ENCODE results near the gene SLX9. TPM values are rescaled to one million over a fixed set of nuclear protein-coding genes. Genes with fewer than 3 reads are reported as not detected.

The SLX9 gene
- total RNA-seq, 1 donor from 2014 or later, result 72.6 TPM

DNA sequence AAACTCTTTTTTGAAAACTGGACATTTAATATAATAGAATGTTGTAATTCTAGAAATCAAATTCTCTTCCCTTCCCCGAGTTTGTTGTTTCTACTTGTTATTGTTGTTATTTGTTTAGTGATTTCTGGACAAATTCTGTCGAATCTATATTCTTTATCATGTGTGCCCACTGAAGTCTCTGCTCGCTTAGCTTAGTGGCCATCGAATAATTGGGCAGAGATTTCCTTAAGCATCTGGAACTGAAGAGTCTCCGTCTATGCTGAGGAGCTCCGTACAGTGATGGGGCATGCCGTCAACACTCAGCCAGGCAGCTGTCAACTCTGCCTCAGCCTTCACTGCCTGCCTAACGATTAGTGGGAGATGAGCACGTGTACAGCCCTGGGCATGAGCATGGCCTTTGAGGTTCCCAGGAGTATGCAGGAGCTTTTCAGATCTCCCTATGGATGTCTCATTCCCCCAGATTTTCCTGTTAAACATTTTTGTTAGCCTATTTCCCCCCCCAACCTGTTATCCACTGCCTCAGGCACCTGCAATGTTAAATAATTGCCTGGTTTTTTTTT is 66.8 kb downstream of the SLX9 start:
- H3K9me3 Mint-ChIP-seq, result no peaks in the 10 kb centered on the region
- H3K36me3 Mint-ChIP-seq (ENCODE audit: low read depth), result no peaks in the 10 kb centered on the region
- peaks cover 4% of the 10 kb centered on the region for H3K4me1 Mint-ChIP-seq (ENCODE audit: low read depth)
- no peak overlapping the region for H3K4me3 Mint-ChIP-seq (ENCODE audit: low read depth)
- H3K27me3 Mint-ChIP-seq (ENCODE audit: low read depth), result peaks cover 48% of the 10 kb centered on the region
- H3K27ac Mint-ChIP-seq, result no peak overlapping the region
- DNase-seq (ENCODE audit: low spot score), result no peak
- intact Hi-C loops (cut with micrococcal nuclease), result no loop called here

DNA sequence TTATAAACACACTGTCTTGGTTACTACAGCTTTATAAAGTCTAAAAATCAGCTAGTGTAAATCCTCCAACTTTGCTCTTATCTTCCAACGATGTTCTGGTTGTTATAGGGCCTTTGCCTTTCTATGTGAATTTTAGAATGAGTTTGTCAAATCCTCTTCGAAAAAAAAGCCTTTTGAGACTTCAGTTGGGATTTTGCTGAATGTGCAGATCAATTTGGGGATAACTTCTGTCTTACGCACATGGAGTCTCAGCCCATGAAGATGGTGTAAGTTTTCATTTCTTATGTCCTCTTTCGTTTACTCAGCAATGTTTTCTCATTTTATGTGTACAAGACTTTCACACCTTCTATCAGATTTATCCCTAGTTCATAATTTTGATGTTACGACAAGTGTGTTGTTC is 69.8 kb downstream of the SLX9 start:
- peaks cover 50% of the 10 kb centered on the region for H3K27me3 Mint-ChIP-seq (ENCODE audit: low read depth)
- intact Hi-C loops (cut with micrococcal nuclease), result no loop called here
- H3K4me1 Mint-ChIP-seq (ENCODE audit: low read depth), result peaks cover 4% of the 10 kb centered on the region
- DNase-seq (ENCODE audit: low spot score), result no peak
- H3K4me3 Mint-ChIP-seq (ENCODE audit: low read depth), result no peak overlapping the region
- H3K36me3 Mint-ChIP-seq (ENCODE audit: low read depth), result no peaks in the 10 kb centered on the region
- H3K9me3 Mint-ChIP-seq, result no peaks in the 10 kb centered on the region
- H3K27ac Mint-ChIP-seq, result no peak overlapping the region

DNA sequence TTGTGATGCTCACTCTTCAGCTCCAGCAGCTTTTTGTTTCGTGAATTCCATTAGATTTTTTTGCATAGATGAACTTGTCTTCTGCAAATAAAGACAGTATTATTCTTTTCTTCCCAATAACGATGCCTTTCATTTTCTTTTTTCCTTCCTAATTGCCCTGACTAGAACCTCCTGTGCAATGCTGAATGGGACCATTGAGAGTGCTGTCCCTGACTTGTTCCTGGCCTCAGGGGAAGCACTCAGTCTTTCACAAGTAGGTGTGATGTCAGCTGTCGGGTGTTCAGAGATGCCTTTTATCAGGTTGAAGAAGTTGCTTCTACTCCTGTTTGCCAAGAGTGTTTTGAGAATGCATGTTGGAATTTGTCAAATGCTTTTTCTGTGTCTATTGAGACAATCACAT is 70.3 kb downstream of the SLX9 start:
- no peaks in the 10 kb centered on the region for H3K9me3 Mint-ChIP-seq
- H3K27me3 Mint-ChIP-seq (ENCODE audit: low read depth), result peaks cover 53% of the 10 kb centered on the region
- no peak overlapping the region for H3K27ac Mint-ChIP-seq
- peaks cover under 1% of the 10 kb centered on the region for H3K4me1 Mint-ChIP-seq (ENCODE audit: low read depth)
- no peak for DNase-seq (ENCODE audit: low spot score)
- no peaks in the 10 kb centered on the region for H3K36me3 Mint-ChIP-seq (ENCODE audit: low read depth)
- intact Hi-C loops (cut with micrococcal nuclease), result no loop called here
- no peak overlapping the region for H3K4me3 Mint-ChIP-seq (ENCODE audit: low read depth)

DNA sequence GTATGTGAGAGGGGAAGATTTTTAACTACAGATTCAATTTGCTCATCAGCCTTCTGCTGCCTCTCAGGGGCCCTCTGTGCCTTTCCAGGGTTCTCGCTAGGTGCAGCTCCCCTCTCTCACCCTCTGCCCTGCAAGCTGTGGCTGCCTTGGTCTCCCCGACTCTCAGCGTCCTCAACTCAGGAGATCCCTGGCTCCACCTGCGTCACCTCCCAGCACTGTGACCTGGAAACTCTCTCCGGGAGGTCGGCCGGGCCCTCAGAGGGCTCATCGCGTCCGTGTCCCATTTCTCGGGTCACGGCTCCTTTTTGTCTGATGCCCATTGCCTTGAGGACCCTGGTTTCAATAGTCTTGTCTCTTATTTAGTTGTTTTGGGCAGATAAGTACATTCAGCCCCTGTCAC is 71.0 kb downstream of the SLX9 start:
- Mint-ChIP-seq H3K9me3 (no peaks in the 10 kb centered on the region), H3K36me3 (ENCODE audit: low read depth) (no peaks in the 10 kb centered on the region), H3K27me3 (ENCODE audit: low read depth) (peaks cover 53% of the 10 kb centered on the region), H3K4me3 (ENCODE audit: low read depth) (no peak overlapping the region), H3K4me1 (ENCODE audit: low read depth) (no peaks in the 10 kb centered on the region), H3K27ac (no peak overlapping the region)
- intact Hi-C loops (cut with micrococcal nuclease), result no loop called here
- no peak for DNase-seq (ENCODE audit: low spot score)

DNA sequence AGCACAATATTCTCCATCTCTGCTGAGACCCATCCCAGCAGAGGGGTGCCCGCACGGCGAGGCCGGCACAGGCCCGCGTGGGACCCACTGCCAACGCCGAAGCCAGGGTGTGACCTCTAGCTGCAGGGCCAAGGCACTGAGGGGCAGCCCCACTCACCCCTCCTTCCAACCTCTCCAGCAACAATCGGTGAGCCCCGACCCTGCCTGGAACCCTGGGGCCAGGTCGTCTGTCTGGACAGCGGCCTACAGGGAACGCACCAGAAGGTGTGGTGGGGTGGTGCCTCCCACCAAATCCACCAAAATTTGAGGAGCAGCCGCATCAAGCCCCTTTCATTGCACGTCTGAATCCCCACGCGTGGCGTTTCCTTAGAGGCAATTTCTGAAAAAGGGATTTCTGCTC is 71.6 kb downstream of the SLX9 start:
- Mint-ChIP-seq H3K27me3 (ENCODE audit: low read depth) (peaks cover 56% of the 10 kb centered on the region), H3K4me1 (ENCODE audit: low read depth) (no peaks in the 10 kb centered on the region), H3K4me3 (ENCODE audit: low read depth) (no peak overlapping the region), H3K9me3 (no peaks in the 10 kb centered on the region), H3K27ac (no peak overlapping the region), H3K36me3 (ENCODE audit: low read depth) (no peaks in the 10 kb centered on the region)
- DNase-seq (ENCODE audit: low spot score), result no peak
- intact Hi-C loops (cut with micrococcal nuclease), result no loop called here

DNA sequence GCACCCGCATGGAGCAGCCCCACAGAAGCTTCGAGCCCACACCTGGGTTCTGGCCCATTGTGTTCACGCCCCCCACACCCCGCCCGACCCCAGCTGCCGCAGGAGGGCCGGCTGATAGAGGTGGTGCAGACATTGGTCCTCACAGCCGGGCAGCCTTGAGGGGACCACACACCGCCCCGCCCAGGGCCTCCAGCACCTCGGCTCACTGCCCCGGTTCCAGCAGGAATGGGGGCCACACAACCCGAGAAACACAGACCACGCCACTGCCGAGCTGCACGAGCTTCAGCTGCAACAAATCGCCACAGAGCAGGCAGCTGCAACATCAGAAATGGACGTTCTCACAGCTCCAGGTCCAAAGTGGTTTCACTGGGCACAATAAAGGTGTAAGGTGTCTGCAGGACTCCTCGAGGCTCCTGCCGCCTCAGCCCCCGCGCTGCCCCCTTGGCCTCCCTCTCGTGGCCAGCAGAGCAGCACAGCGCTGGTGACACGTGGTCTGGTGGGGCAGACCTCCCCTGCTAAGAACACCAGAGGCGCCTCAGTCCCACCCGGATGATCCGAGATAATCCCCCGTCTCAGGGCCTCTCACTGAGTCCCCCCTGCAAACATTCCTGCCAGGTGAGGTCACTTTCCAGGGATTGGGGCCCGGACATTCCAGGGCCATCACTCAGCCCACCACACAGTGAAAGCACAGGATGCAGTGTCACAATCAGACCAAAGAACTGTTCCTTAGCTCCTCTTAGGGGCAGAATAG is 72.3 kb downstream of the SLX9 start:
- H3K4me3 Mint-ChIP-seq (ENCODE audit: low read depth), result no peak overlapping the region
- H3K4me1 Mint-ChIP-seq (ENCODE audit: low read depth), result no peaks in the 10 kb centered on the region
- H3K9me3 Mint-ChIP-seq, result no peaks in the 10 kb centered on the region
- H3K27me3 Mint-ChIP-seq (ENCODE audit: low read depth), result peaks cover 55% of the 10 kb centered on the region
- DNase-seq (ENCODE audit: low spot score), result no peak
- no peaks in the 10 kb centered on the region for H3K36me3 Mint-ChIP-seq (ENCODE audit: low read depth)
- H3K27ac Mint-ChIP-seq, result no peak overlapping the region
- intact Hi-C loops (cut with micrococcal nuclease), result no loop called here

DNA sequence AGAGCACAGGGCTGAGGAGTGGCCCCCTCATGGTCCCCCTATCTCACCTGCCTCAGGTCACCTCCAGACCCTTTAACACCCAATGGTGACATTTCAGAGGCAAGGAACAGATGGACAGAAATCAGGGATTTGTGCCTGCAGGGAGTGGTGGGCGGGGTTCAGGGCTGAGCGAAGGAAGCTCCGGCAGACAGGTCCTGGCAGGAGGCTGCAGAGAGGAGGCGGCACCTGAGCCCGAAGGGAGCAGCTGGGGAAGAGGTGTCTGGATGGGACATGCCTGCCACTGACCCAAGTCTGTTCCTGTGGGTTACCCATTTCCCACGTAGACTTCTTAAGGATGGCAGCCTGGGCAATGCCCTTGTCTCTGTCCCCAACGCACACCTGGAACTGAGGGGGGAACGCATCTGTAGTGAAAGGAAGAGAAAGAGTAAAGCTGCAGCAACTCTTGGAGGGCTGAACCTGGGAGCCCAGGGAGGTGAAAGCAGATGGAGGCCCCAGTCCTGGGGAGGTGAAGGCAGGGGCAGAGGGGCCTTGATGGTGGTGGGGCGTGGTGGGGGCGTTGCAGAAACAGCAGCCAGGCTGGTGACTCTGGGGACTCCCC is 72.9 kb downstream of the SLX9 start:
- Mint-ChIP-seq H3K4me1 (ENCODE audit: low read depth) (peaks cover 3% of the 10 kb centered on the region), H3K9me3 (no peaks in the 10 kb centered on the region), H3K27me3 (ENCODE audit: low read depth) (peaks cover 56% of the 10 kb centered on the region), H3K36me3 (ENCODE audit: low read depth) (no peaks in the 10 kb centered on the region), H3K4me3 (ENCODE audit: low read depth) (no peak overlapping the region), H3K27ac (no peak overlapping the region)
- no peak for DNase-seq (ENCODE audit: low spot score)
- intact Hi-C loops (cut with micrococcal nuclease), result no loop called here

DNA sequence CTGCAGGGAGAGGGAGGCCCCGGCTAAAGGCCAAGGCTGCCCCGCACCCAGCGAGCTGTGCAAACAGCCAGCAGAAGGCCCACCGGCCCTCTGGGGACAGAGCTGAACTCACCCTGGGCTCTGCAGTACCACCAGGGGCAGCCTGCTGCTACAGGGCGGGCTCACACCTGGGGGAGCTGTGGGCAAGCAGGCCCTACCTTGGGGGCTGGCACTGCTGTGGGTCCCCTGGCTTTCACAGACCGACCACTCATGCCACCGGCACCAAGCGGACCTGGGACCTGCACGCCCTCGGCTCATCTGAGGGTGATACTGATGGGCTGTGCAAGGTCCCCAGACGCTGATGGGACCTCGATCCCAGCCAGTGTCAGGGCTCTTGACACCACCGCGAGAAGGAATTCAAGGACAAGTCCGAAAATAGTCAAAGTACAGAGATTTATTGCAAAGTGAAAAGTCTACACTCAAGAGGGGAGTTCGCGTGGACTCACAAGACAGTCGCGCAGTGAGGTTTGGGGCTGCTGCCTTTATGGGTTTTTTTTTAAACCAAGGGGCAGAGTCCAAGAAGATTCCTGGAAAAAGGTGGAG is 73.5 kb downstream of the SLX9 start:
- Mint-ChIP-seq H3K27me3 (ENCODE audit: low read depth) (peaks cover 57% of the 10 kb centered on the region), H3K36me3 (ENCODE audit: low read depth) (no peaks in the 10 kb centered on the region), H3K4me3 (ENCODE audit: low read depth) (no peak overlapping the region), H3K27ac (no peak overlapping the region), H3K4me1 (ENCODE audit: low read depth) (peaks cover 6% of the 10 kb centered on the region), H3K9me3 (no peaks in the 10 kb centered on the region)
- DNase-seq (ENCODE audit: low spot score), result no peak
- intact Hi-C loops (cut with micrococcal nuclease), result no loop called here

DNA sequence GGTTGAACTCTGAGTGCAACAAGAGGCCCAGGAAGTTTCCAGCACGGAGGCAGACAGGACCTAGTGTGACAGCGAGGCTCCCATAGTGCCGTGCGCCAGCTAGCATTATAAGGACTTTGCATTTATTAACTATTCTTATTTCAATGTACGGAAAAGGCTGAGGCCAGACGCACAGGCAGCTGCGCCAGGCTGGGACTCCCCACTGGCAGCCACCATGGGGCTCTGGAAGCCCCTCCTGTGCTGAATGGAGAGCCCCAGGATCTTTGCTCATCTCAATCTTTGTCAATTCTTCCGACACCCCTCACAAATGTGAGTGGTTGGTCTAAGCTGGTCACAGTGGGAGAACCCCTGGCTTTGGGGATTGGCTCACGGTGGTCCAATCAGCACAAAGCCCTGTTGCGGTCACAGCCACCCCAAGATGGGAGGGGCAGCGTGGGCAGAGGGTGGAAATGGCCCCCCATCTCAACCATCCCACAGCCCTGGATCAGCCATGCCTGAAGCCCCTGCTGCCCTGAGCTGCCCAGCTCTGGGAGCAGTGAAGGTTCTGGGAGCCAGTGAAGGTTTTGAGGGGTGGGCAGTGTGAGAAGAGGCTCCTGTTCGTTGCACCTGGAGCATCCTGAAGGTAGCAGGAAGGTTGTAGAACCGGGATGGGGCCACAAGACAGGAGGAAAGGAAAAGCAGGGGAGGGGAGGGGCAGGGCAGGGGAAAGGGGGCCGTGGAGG is 75.1 kb downstream of the SLX9 start:
- no peak overlapping the region for H3K27ac Mint-ChIP-seq
- no peak overlapping the region for H3K4me3 Mint-ChIP-seq (ENCODE audit: low read depth)
- no peak for DNase-seq (ENCODE audit: low spot score)
- no peaks in the 10 kb centered on the region for H3K36me3 Mint-ChIP-seq (ENCODE audit: low read depth)
- no peaks in the 10 kb centered on the region for H3K9me3 Mint-ChIP-seq
- peaks cover 50% of the 10 kb centered on the region for H3K27me3 Mint-ChIP-seq (ENCODE audit: low read depth)
- peaks cover 6% of the 10 kb centered on the region for H3K4me1 Mint-ChIP-seq (ENCODE audit: low read depth)
- intact Hi-C loops (cut with micrococcal nuclease), result no loop called here

DNA sequence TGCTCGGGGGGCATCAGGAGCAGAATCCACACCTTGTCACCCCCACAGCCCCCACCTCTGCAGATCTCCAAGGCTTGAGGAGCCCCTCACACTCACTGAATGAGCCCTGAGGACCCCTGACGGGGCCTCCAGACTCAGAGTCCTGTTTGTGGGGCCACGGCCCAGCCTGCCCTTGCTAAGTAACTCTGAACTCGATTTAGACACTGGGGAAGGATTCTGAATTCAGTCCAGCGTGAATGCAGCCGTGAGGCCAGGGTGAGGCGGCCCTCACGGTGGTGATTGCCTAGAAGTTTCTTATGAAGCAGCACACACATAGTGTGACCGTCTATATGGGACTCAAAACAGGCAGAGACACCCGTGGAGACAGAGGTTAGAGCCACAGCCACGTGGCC is 75.6 kb downstream of the SLX9 start:
- no peak overlapping the region for H3K27ac Mint-ChIP-seq
- H3K27me3 Mint-ChIP-seq (ENCODE audit: low read depth), result peaks cover 46% of the 10 kb centered on the region
- intact Hi-C loops (cut with micrococcal nuclease), result no loop called here
- H3K36me3 Mint-ChIP-seq (ENCODE audit: low read depth), result no peaks in the 10 kb centered on the region
- H3K9me3 Mint-ChIP-seq, result no peaks in the 10 kb centered on the region
- H3K4me3 Mint-ChIP-seq (ENCODE audit: low read depth), result no peak overlapping the region
- no peak for DNase-seq (ENCODE audit: low spot score)
- H3K4me1 Mint-ChIP-seq (ENCODE audit: low read depth), result peaks cover 6% of the 10 kb centered on the region

DNA sequence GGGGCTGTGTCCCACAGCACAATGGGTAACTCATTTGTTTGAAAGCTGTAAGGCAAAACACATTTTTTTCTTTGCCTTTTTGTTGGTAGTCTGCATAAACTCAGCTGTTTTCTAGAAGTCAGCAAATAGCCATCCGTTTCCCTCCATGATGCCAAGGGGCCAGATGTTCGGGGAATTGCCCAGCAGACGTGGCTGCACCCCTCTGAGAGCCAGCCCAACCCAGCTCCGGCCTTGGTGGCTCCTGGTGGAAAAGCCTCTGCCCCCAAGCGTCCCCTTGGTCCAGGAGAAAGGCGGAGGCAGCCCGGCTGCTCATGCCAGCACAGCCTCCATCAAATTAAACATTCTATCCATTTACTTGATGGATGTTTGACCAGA is 76.2 kb downstream of the SLX9 start:
- no peak overlapping the region for H3K27ac Mint-ChIP-seq
- H3K9me3 Mint-ChIP-seq, result no peaks in the 10 kb centered on the region
- no peak for DNase-seq (ENCODE audit: low spot score)
- no peaks in the 10 kb centered on the region for H3K36me3 Mint-ChIP-seq (ENCODE audit: low read depth)
- H3K27me3 Mint-ChIP-seq (ENCODE audit: low read depth), result peaks cover 43% of the 10 kb centered on the region
- peaks cover 6% of the 10 kb centered on the region for H3K4me1 Mint-ChIP-seq (ENCODE audit: low read depth)
- H3K4me3 Mint-ChIP-seq (ENCODE audit: low read depth), result no peak overlapping the region
- intact Hi-C loops (cut with micrococcal nuclease), result no loop called here

DNA sequence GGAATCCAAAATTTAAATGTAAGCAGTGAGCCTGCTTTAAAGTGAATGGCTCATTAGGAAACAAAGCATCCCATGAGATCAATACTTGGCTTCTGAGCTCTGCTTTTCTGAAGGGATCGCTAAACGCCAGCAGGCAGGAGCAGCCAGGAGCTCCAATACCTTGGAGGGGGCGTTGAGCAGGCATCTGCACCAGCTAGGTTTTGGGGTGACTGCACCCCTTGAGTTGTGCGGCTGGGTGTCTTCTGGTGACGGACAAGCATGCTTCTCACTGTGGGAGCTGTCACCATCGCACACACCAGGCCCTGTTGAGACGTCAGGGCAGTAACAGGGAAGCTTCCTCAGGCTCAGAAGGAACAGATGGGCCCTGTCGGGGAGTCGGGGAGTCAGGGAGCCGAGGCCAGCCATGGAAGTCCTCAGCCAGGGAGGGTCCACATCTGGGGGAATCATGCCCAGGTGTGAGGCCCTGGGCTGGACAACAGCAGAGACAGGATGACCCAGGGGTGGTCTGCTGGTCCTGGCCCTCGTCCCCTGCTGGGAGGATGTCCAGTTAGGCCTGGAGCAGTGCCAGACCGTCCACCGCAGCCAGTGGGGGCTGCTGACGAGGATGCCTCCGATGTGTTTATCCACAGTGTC is 76.7 kb downstream of the SLX9 start:
- DNase-seq (ENCODE audit: low spot score), result no peak
- intact Hi-C loops (cut with micrococcal nuclease), result no loop called here
- Mint-ChIP-seq H3K27me3 (ENCODE audit: low read depth) (peaks cover 42% of the 10 kb centered on the region), H3K4me3 (ENCODE audit: low read depth) (no peak overlapping the region), H3K27ac (no peak overlapping the region), H3K9me3 (no peaks in the 10 kb centered on the region), H3K36me3 (ENCODE audit: low read depth) (no peaks in the 10 kb centered on the region), H3K4me1 (ENCODE audit: low read depth) (peaks cover 6% of the 10 kb centered on the region)
